Coronary artery (tissue), 2 donors: ENCODE measurements around the gene SLIT3.
A peak's percentile ranks its signal among the peaks of the same experiment; 100 is the strongest.

Experiments
- DNase-seq: peaks from one replicate; pipeline ENCODE4 v3.0.0-alpha.2; 2017; ENCODE audit warnings: low spot score
- H3K27ac ChIP-seq, 2 donors: fragments of 200-600 bp; sonication (generic); one replicate each; pipeline ENCODE4 v1.5.1; 2016 to 2019
- H3K4me3 ChIP-seq: fragments of 200-600 bp; sonication (generic); 2 replicates; pipeline ENCODE4 v1.5.1; 2016; ENCODE audit warnings: mild to moderate bottlenecking, moderate library complexity
- CTCF ChIP-seq: fragments of 200-600 bp; sonication (generic); IDR thresholded peaks from one replicate; pipeline ENCODE4 v1.5.1; 2019; ENCODE audit warnings: antibody characterized with exemption

Gene SLIT3

GRCh38 chr5:168881427-168882149, 419.4 kb downstream of the SLIT3 start:
- DNase-seq: no peak
- no peak overlapping the region for H3K27ac ChIP-seq
- no peak for TF ChIP-seq CTCF
- no peak overlapping the region for H3K4me3 ChIP-seq

DNA sequence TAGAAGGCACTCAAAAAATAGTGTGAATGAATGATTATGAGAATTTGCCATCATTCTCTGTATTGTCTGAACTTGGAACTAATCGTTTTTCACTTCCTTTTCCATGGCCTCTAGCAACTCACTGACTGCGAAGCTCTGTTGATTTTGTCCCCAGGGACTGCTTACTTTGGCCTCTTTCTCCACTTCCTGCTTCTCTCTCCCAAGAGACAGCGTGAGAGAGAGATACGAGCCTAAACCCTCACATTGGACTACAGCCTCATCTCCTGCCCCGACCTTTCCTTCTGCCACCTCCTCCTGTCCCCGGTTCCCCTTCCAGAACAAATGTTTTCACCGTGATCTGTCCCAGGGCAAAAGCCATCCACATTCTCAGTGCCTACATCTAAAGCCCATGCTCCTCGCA, 421.0 kb downstream of the SLIT3 start:
- Histone ChIP-seq H3K4me3 (peak overlapping the region; percentile 28), H3K27ac (no peak overlapping the region)
- no peak for TF ChIP-seq CTCF

GRCh38 chr5:168879331-168879730, 421.6 kb downstream of the SLIT3 start:
- H3K27ac ChIP-seq: no peak overlapping the region

More for the DNA sequence above, 421.0 kb downstream of the SLIT3 start:
- DNase-seq: no peak

DNA sequence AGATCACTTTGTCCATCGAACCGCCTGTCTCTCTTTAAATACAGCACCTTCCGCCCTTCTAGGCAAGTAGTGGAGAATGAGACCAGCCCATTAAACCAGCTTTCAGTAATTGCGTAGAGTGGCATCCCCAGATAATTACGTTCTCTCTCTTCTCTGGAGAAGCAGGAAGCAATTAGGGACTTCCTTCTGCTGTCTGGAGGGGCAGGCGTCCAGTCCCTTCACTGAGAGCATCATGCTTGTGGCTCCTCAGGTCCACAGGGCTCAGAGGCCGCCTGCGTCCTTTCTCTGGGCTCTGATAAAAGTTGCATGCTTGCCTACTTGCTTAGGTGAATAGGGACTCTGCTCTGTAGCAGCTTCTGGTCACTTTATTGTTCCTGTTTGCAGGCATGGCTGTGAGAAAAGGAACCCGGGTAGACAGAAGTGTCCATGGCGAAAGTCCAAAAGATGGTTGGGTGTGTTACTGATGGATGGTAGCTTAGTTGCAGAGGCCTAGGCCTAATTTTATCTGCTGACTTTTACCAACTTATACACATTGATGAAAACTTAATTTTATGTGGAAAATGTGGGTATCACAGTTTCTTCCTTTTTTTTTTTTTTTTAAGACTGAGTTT, 422.7 kb downstream of the SLIT3 start:
- DNase-seq: no peak
- H3K4me3 ChIP-seq: no peak overlapping the region
- H3K27ac ChIP-seq: no peak overlapping the region
- TF ChIP-seq CTCF: no peak

More at GRCh38 chr5:168879331-168879730, 421.6 kb downstream of the SLIT3 start:
- no peak overlapping the region for H3K4me3 ChIP-seq
- no peak for TF ChIP-seq CTCF
- no peak for DNase-seq

- TF ChIP-seq CTCF: no peak
- Histone ChIP-seq H3K4me3 (no peak overlapping the region), H3K27ac (no peak overlapping the region)
- no peak for DNase-seq
Observed at GRCh38 chr5:168877132-168877892, 423.6 kb downstream of the SLIT3 start.

DNA sequence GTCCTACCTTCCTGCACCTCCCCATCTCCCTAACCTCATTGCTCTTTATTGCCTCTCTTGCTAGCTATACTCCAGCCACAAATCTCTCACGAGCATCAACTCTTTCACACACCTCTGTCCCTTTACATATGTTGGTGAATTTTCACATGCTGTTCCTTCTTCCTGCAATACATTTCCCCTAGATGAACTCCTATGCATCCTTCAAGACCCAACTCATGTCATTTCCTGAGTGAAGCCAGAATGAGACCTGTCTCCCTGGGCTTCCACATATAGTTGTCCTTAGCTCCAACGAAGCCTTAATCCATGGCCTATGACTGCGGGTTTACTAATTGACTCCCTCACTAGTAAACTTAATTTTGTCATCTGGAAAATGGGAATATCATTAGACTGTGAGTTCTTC, 424.5 kb downstream of the SLIT3 start:
- no peak for TF ChIP-seq CTCF

More for the DNA sequence above, 424.5 kb downstream of the SLIT3 start:
- Histone ChIP-seq H3K4me3 (no peak overlapping the region), H3K27ac (no peak overlapping the region)
- no peak for DNase-seq
